ENCODE data around the gene RANBP9.

Gene RANBP9

DNA sequence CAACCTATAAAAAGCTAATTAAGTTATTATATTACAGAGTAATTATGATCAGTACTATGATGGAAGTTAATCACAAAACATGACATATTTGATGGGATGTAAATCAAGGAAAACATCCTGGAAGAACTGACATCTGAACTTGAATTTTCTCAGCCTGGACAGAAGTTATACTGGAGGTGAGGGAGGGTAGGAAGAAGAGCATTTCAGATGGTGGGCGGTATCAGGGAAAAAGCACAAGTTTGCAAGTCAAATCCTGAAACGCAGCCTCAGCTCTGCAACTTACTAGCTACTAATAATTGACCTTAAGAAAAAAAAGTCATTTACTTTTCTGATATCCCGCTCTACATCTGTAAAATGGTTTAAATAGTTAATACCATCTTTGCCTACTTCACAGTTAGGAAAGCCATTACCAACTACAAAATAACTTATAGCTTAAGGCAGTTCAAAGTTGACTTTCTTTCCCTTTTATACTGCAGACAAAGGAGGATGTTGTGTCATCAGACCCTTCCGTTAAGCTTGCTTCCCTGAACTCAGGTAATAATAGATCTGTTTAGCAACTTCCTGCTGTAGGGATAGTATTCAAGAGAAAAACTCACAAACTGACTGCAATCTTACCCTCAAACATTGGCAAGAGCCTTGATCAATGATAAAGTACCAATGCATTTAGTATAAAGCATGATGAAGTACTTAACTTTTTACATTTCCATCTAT is 75.5 kb downstream of the RANBP9 start:
- TF ChIP-seq GATA2 (IDR thresholded peaks at IDR 0.05; ENCODE audit: low read depth, low read length): no peak
- no peak for TF ChIP-seq GATA3 (IDR thresholded peaks at IDR 0.05; ENCODE audit: low read depth, low read length)

DNA sequence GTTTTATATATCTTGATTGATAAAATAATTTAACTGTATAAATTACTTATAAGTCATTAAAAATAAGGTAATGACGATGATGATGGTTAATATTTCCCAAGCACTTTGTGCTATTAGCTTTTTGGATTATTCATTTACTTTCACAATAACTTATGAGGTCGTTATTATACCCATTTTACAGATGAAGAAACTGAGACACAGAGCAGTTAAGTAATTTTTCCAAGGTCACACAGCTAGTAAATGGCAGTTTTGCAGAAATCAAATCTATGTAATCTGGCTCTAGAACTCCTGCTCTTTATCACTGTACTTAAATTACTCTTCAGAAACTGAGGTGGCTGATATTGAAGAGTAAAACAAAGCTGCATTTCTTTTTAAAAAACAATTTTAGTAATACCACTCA is 78.3 kb downstream of the RANBP9 start:
- no peak for TF ChIP-seq GATA3 (IDR thresholded peaks at IDR 0.05; ENCODE audit: low read depth, low read length)

DNA sequence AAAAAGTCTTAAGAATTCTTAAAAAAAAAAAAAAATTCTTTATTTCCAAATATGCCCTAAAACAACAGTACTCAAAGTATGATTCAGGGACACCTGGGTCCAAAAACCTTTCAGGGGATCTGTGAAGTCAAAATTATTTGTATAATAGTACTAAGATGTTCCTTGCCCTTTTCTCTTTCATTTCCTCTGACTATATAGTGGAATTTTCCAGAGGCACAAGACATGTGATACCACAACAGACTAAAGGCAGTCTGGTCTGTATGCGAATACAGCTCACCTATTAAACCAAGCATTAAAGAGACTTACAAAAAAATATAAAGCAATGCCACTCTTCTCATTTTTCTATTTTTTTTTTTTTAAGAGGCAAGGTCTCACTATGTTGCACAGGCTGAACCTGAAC is 81.1 kb downstream of the RANBP9 start:
- TF ChIP-seq GATA2 (IDR thresholded peaks at IDR 0.05; ENCODE audit: low read depth, low read length) (no peak), GATA3 (IDR thresholded peaks at IDR 0.05; ENCODE audit: low read depth, low read length) (no peak)

DNA sequence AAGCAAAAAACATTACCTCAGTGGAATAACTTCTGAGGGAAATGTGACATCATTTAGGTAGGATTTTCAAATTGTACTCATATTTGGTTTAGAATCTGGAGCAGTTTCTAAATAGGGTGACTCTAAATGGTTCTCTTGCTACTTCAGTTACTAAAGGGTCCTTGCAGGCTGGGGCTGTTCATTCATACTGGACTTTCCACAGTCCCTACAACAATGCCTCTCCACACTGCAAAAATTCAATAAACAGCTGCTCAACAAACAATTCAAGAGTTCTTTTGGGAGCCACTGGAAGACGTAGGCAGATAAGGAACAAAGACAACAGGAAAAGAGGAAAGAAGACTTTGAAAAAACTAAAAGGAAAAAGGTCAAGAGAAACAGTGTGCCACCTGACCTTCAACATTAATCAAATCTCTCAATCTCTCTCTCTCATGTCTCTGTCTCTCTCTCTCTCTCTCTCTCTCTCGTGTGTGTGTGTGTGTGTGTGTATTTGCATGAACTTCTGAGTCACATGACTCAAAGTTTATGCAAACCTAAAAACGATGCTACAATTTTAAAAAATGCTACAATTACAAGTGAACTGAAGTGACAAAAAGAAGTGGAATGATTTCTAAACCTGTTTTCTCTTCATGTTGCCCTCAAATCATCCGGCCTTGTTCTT is 82.0 kb downstream of the RANBP9 start:
- TF ChIP-seq GATA2 (IDR thresholded peaks at IDR 0.05; ENCODE audit: low read depth, low read length) (no peak), GATA3 (IDR thresholded peaks at IDR 0.05; ENCODE audit: low read depth, low read length) (no peak)

DNA sequence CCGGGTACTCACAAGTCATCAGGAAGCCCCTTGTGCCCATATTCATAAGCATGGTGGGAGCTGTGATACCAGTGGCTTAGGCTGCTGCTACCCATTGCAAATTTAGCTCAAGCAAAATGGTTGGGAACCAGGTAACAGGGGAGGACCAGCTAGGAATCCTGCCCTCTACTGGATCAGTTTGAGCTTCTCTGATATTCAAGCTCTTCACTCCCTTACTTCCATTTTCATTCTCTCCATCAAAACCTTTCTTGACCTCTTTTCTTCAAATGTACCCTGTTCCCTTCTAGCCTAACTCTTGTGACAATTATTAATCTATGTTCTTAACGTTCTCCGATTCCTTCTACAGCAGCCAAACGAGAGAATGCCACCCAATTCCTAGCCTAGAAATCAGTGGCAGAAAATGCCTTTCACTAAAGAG is 86.8 kb downstream of the RANBP9 start:
- TF ChIP-seq GATA3 (IDR thresholded peaks at IDR 0.05; ENCODE audit: low read depth, low read length) (no peak), GATA2 (IDR thresholded peaks at IDR 0.05; ENCODE audit: low read depth, low read length) (no peak)

DNA sequence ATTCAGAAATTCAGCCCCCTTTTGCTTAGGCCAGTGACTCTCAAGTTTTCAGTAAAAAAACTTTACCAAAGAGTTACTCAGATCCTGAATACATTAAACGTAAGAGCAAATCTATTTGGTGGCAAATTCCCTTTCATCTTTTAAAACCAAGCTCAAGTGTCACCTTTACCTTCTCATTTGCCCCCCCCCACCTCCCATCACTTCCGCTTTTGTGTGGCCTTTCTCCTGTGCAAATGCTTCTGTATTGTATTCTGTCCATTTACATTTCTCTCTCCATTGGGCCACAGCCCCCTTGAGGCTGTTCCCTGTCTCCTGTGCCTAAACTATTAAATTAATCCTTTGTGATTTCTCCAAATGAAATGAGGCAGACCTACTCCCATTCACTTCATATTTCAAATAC is 94.6 kb downstream of the RANBP9 start:
- TF ChIP-seq GATA2 (IDR thresholded peaks at IDR 0.05; ENCODE audit: low read depth, low read length) (no peak), GATA3 (IDR thresholded peaks at IDR 0.05; ENCODE audit: low read depth, low read length) (no peak)

DNA sequence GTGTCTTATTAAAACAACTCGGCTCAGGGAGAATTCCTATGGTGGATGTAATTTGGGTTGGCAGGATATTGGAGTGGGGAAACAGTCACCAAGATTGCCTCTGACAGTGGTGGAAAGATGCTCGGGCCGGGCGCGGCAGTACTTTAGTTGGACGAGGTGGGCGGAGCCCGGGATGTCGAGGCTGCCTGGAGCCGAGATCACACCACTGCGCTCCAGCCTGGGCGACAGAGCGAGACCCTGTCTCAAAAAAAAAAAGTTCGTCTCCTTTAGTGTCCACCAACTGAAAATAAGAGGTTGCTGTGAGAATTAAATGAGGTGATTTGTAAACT is 95.9 kb downstream of the RANBP9 start:
- TF ChIP-seq GATA3 (IDR thresholded peaks at IDR 0.05; ENCODE audit: low read depth, low read length) (no peak), GATA2 (IDR thresholded peaks at IDR 0.05; ENCODE audit: low read depth, low read length) (no peak)

DNA sequence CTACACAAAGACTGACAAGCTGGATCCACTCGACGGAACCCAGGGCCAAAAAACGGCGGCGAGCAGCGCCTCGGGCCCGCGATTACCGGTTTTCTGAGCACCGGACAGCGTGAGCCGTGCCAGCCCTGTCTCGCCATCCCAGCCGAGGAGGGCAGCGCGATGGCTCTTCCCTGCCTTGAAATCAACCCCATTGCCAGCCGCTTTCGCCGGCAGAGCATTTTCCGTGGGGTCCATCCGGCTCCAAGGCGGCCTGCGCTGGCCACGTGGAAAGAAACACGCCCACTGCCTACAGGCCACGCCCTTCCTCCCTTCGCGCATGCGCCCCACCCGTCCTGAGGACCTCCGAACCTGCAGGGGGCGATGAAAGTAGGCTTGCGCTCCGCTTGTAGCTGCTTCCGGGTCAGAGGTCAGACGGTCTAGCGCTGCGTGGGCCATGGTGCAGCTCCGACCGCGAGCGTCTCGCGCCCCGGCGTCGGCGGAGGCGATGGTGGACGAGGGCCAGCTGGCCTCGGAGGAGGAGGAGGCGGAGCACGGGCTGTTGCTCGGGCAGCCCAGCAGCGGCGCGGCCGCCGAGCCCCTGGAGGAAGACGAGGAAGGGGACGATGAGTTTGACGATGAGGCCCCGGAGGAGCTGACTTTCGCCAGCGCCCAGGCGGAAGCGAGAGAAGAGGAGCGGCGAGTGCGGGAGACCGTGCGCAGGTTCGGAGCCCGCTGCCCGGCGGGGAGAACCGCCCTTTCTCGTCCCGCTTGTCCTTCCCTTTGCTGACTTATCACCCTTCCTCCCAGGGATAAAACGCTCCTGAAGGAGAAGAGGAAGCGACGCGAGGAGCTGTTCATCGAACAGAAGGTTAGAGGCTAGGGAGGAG is 96.5 kb downstream of the RANBP9 start, which contains the start of gene NOL7:
TSS of gene NOL7 (plus strand) at position 410 of the 866 bp plus-strand sequence. CDS start at position 434, 24 bp downstream.
- TF ChIP-seq GATA2 (IDR thresholded peaks at IDR 0.05; ENCODE audit: low read depth, low read length) (no peak), GATA3 (IDR thresholded peaks at IDR 0.05; ENCODE audit: low read depth, low read length) (no peak)

DNA sequence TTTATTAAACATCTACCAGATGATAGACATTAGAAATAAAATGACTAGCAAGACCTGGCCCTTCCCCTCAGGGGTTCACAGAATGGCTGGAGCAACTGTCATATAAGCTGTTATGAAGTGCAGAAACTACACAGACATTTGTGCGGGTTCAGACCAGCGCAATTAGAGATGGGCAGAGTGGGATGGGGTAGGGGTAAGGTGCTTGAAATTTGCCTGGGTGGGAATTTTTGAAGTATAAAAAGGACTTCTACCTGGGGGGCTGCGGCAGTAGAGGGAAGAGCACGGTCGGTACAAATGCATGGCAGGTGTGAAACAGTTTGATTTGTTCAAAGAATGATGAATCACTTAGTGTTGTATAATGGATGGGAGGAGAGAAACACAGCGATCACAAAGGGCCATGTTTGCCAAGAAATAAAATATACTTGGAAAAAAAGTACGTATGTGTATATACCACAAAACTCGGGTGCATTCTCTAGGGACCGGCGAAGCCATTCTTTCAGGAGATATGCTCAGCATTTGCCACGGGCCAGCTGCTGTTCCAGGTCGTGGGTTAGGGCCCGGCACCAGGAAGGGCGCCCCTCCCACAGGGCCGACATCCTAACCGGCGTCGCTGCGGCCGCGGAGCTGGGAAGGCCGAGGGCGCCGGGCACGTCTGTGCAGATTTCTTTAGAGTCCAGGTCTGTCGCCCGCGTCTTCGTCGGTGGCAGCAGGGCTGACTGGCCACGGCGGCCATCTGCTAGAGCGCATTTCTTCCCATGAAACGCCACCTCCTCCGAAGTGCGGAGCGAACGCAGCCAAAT is 97.3 kb downstream of the RANBP9 start:
- TF ChIP-seq GATA3 (IDR thresholded peaks at IDR 0.05; ENCODE audit: low read depth, low read length): no peak
- TF ChIP-seq GATA2 (IDR thresholded peaks at IDR 0.05; ENCODE audit: low read depth, low read length): no peak

DNA sequence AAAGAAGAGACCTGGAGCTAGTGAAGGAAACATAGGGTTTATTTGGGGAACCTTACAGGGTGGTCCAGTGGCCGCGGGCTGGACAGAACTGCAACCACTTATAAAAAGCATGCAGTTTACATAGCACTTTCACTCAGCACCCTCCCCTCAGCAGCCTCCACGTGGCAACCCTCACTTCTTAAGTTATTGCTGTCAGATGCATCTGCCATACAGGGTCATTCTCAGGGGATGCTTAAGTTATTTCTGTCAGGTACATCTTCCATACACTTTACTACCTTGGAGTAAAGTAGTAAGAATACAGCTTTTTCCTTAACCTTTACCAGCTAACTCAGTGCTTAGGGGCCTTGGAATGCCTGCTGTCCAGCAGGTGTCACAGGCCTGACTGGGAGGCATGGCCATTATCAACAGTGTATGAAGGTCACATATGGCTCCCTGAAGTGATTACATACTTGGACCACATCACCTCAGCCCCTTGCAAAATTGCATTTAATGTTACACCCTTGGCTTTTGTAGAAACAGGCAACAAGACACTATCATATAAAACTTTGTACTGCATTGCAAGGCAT is 98.5 kb downstream of the RANBP9 start:
- no peak for TF ChIP-seq GATA2 (IDR thresholded peaks at IDR 0.05; ENCODE audit: low read depth, low read length)
- no peak for TF ChIP-seq GATA3 (IDR thresholded peaks at IDR 0.05; ENCODE audit: low read depth, low read length)

DNA sequence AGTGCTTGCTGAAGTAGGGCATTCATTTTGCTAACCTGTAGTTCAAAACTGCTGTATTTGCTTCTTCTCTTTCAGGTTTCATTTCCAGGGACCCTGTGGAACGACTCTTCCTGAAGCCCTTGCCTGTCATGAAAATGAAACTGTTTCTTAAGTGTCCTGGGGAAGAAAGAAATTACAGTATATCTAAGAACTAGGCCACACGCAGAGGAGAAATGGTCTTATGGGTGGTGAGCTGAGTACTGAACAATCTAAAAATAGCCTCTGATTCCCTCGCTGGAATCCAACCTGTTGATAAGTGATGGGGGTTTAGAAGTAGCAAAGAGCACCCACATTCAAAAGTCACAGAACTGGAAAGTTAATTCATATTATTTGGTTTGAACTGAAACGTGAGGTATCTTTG is 99.9 kb downstream of the RANBP9 start:
- TF ChIP-seq GATA2 (IDR thresholded peaks at IDR 0.05; ENCODE audit: low read depth, low read length) (no peak), GATA3 (IDR thresholded peaks at IDR 0.05; ENCODE audit: low read depth, low read length) (no peak)

DNA sequence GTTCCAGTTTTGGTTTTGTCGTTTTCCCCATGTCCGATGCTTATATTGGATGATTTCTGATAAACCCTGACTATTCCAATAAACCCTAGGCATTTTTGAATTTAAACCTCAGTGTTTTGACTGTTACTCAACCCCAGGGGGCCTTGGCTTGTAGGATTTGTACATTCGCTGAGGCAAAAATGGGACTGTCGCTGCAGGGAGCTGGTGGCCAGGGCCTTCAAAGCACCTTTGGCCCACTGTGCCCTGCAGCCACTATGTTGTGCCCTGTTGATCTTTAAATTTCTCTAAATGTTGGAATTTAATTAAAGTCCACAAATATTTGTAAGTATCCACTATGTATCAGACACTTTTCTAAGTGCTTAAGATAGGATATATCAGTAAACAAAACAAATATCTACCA is 106.0 kb downstream of the RANBP9 start:
- no peak for TF ChIP-seq GATA3 (IDR thresholded peaks at IDR 0.05; ENCODE audit: low read depth, low read length)
- TF ChIP-seq GATA2 (IDR thresholded peaks at IDR 0.05; ENCODE audit: low read depth, low read length): no peak

DNA sequence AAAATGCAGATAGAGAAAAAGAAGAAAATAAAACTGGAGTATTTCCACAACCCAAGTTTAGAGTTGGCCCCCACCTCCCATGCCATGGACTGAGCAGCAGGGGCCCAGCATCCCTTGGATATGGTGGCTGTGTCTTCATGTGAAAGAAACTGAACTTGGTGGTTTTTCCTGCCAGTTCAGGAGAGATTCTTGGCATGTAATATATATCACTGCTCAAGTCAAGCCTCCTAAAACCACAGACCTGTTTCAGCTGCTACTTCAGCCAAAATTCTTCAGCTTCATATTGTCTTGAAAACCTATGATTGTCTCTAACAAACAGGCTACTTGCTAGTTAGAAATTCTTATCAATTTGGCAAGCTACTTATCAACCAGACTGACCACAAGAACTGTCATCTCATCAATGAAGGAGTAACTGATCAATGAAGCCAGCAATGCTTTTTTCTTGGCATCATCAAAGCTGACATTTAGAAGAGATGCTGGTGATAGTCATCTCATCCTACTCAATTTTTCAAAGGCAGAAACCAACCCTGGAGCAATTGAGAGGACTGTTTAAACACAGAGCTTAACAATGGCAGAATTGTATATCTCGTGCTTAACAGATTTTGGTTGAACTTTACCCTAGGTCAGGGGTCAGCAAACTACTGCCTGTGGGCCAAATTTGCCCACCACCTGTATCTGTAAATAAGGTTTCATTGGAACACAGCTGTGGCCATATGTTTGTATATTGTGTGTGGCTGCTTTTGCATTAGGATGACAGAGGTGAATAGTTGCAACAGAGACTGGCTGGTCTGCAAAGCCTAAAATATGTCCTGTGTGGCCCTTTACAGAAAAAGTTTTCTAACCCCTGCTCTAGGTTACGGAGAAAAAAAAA is 106.9 kb downstream of the RANBP9 start:
- no peak for TF ChIP-seq GATA2 (IDR thresholded peaks at IDR 0.05; ENCODE audit: low read depth, low read length)
- no peak for TF ChIP-seq GATA3 (IDR thresholded peaks at IDR 0.05; ENCODE audit: low read depth, low read length)

All from SH-SY5Y (cell line).